ENCODE results near the gene DIP2A. TPM values are rescaled to one million over a fixed set of nuclear protein-coding genes. Genes with fewer than 3 reads are reported as not detected.

Gene DIP2A
- total RNA-seq, 1 experiment from 2014 or later: 22.9 TPM

DNA sequence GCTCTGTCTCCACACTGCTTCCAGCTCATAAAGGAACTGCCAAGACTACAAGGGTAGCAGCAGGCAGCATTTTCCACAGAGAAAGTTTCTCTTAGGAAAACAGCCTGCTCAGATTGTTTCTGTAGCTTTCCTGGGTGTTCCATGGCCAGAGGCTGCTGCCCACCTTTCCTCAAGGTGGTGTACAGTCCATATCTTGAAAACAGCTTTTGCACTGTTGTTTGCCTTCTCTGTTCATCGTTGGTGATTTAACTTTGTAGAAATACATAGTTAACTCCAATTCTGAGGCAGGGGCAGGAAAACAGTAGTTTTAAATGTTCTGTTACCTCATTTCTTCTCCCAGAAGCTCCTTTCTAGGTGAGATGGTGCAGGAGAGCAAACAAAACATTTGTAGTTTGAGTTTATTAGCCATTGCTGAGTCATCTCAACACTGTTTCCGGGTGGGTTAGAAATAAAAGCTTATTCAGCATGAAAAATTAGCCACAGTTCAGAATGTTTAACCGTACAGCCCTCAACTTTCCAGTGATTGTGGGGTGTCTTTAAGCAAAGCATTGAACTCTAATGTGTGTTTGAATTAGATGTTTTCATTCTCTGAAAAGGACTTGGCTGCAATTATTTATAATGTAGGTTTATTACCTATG is 41.7 kb downstream of the DIP2A start:
- DNase-seq (ENCODE audit: low read depth, low spot score): no peak
- no peak overlapping the region for H3K27ac ChIP-seq (ENCODE audit: low read length)
- TF ChIP-seq TCF7L2 (IDR thresholded peaks at IDR 0.05; ENCODE audit: low read depth, low read length): no peak
- no peak for TF ChIP-seq POLR2AphosphoS5 (IDR thresholded peaks at IDR 0.05; ENCODE audit: low read depth, low read length)
- ChIA-PET CTCF (no interaction called here), POLR2A (no interaction called here)
- ATAC-seq: no peak
- in situ Hi-C loops (cut with HindIII; ENCODE audit: low pct_unique_long_range_greater_than_20kb, low sequenced_read_pairs): no loop called here
- no peaks in the 10 kb centered on the region for H3K9me3 ChIP-seq (ENCODE audit: control insufficient read depth, insufficient read depth, low read depth, low read length)
- BruUV-seq (replicated peaks): no TSS peak
- intact Hi-C loops (cut with micrococcal nuclease; ENCODE audit: unreplicated experiment): no loop called here
- H3K27me3 ChIP-seq (ENCODE audit: control insufficient read depth, insufficient read depth, low read length): no peaks in the 10 kb centered on the region
- peaks cover 5% of the 10 kb centered on the region for H3K4me1 ChIP-seq (ENCODE audit: control insufficient read depth, insufficient read depth, low read length)
- H3K36me3 ChIP-seq (ENCODE audit: control insufficient read depth, insufficient read depth, low read length): peaks cover 5% of the 10 kb centered on the region; the same call in 1 of the 2 replicates
- no peak overlapping the region for H3K4me3 ChIP-seq (ENCODE audit: low read depth in 2 of 2, low read length in 2 of 2)

DNA sequence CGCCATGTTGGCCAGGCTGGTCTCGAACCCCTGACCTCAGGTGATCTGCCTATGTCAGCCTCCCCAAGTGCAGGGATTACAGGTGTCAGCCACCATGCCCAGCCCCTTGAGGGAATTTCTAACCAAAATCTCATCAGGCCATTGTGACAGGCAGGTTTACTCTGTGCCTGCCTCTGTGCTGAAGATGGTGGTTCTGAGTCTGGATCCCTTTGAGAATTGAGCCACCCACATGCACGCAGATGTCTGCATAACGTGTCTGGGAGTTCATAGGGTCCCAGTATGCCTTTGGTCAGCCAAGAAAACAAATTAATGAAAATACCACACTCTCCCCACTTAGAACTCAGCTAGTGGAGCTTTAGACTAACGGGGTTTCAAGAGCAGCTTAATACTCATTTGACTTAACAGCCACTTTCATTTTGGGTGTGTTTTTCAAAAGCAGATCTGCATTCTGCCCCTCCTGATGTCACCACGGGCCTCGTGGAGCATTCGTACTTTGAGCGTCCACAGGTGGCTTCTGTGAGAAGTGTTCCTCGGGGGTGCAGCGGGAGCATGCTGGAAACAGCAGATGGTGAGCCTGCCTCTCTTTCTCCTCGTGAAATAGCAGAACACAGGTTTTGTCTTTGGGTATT is 45.3 kb downstream of the DIP2A start:
- Histone ChIP-seq H3K4me1 (ENCODE audit: control insufficient read depth, insufficient read depth, low read length) (peaks cover 5% of the 10 kb centered on the region), H3K36me3 (ENCODE audit: control insufficient read depth, insufficient read depth, low read length) (peaks cover under 1% of the 10 kb centered on the region; the same call in 1 of the 2 replicates), H3K27ac (ENCODE audit: low read length) (no peak overlapping the region), H3K9me3 (ENCODE audit: control insufficient read depth, insufficient read depth, low read depth, low read length) (no peaks in the 10 kb centered on the region), H3K27me3 (ENCODE audit: control insufficient read depth, insufficient read depth, low read length) (no peaks in the 10 kb centered on the region), H3K4me3 (ENCODE audit: low read depth in 2 of 2, low read length in 2 of 2) (no peak overlapping the region)
- BruUV-seq (replicated peaks): no TSS peak
- DNase-seq (ENCODE audit: low read depth, low spot score) (no peak), ATAC-seq (no peak)
- intact Hi-C loops (cut with micrococcal nuclease; ENCODE audit: unreplicated experiment) (no loop called here), in situ Hi-C loops (cut with HindIII; ENCODE audit: low pct_unique_long_range_greater_than_20kb, low sequenced_read_pairs) (no loop called here)
- no peak for TF ChIP-seq CTCF (IDR thresholded peaks at IDR 0.05)
- no peak for TF ChIP-seq SIN3A (IDR thresholded peaks at IDR 0.05; ENCODE audit: borderline replicate concordance, insufficient read depth, low read depth, low read length)
- TF ChIP-seq POLR2AphosphoS5 (IDR thresholded peaks at IDR 0.05; ENCODE audit: low read depth, low read length): no peak
- TF ChIP-seq REST (IDR thresholded peaks at IDR 0.05; ENCODE audit: insufficient read depth in 1 of 2, low read depth in 2 of 2, low read length in 1 of 2): no peak
- no peak for TF ChIP-seq TCF7L2 (IDR thresholded peaks at IDR 0.05; ENCODE audit: low read depth, low read length)
- ChIA-PET CTCF (no interaction called here), POLR2A (no interaction called here)

DNA sequence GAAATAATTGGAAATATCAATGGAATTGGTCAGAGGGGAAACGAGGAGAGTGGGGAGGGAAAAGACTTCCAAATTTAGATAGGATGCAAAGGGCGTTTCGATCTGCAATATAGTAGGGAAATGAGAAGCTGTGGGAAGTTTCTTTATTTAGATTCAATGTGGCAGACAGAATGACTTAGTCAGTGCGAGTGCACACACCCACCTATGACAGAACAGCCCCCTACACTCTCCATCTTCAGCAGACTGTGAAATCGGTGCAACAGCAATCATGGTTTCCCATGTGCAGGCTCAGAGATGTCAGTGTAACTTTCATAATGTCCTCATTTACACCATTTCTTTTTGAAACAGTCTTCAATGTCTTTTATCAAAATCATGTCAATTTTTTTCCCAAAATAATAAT is 46.0 kb downstream of the DIP2A start:
- DNase-seq (ENCODE audit: low read depth, low spot score) (no peak), ATAC-seq (no peak)
- POLR2A ChIA-PET: no interaction called here
- TF ChIP-seq POLR2AphosphoS5 (IDR thresholded peaks at IDR 0.05; ENCODE audit: low read depth, low read length): no peak
- no peak for TF ChIP-seq CTCF (IDR thresholded peaks at IDR 0.05)
- no peak for TF ChIP-seq TCF7L2 (IDR thresholded peaks at IDR 0.05; ENCODE audit: low read depth, low read length)
- TF ChIP-seq SIN3A (IDR thresholded peaks at IDR 0.05; ENCODE audit: borderline replicate concordance, insufficient read depth, low read depth, low read length): no peak
- no peak for TF ChIP-seq REST (IDR thresholded peaks at IDR 0.05; ENCODE audit: insufficient read depth in 1 of 2, low read depth in 2 of 2, low read length in 1 of 2)
- H3K27me3 ChIP-seq (ENCODE audit: control insufficient read depth, insufficient read depth, low read length): no peaks in the 10 kb centered on the region
- no TSS peak for BruUV-seq (replicated peaks)
- no peak overlapping the region for H3K4me3 ChIP-seq (ENCODE audit: low read depth in 2 of 2, low read length in 2 of 2)
- intact Hi-C loops (cut with micrococcal nuclease; ENCODE audit: unreplicated experiment): no loop called here
- no peak overlapping the region for H3K27ac ChIP-seq (ENCODE audit: low read length)
- in situ Hi-C loops (cut with HindIII; ENCODE audit: low pct_unique_long_range_greater_than_20kb, low sequenced_read_pairs): no loop called here
- CTCF ChIA-PET: no interaction called here
- H3K4me1 ChIP-seq (ENCODE audit: control insufficient read depth, insufficient read depth, low read length): peaks cover 5% of the 10 kb centered on the region
- H3K9me3 ChIP-seq (ENCODE audit: control insufficient read depth, insufficient read depth, low read depth, low read length): no peaks in the 10 kb centered on the region
- H3K36me3 ChIP-seq (ENCODE audit: control insufficient read depth, insufficient read depth, low read length): no peaks in the 10 kb centered on the region; the same call in 1 of the 2 replicates
